ENCODE measurements around the gene CDAN1. TPM values are rescaled to one million over a fixed set of nuclear protein-coding genes. Genes with fewer than 3 reads are reported as not detected.
"Not testable (repeated sequence)": the region's sequence is repeated elsewhere in the genome, so short reads cannot be mapped to it uniquely, and the experiment has no call there.

The CDAN1 gene
- total RNA-seq, 1 experiment from 2014 or later = 16.4 TPM

- Mint-ChIP-seq H3K27ac (no peak overlapping the region), H3K27me3 (ENCODE audit: low read depth) (no peaks in the 10 kb centered on the region), H3K36me3 (peaks cover 11% of the 10 kb centered on the region; the same call in 1 of the 2 replicates), H3K4me3 (no peak overlapping the region), H3K4me1 (no peaks in the 10 kb centered on the region), H3K9me3 (peaks cover 8% of the 10 kb centered on the region)
- DNase-seq (ENCODE audit: low spot score) = no peak
- no peak for ATAC-seq
- TF ChIP-seq ZBTB21 (CRISPR knock-in tag; IDR thresholded peaks at IDR 0.05; ENCODE audit: borderline replicate concordance) = no peak
- CTCF ChIA-PET = no interaction called here
- POLR2A ChIA-PET = no interaction called here
Observed at GRCh38 chr15:42686281-42686680, 50.6 kb downstream of the CDAN1 start.

GRCh38 chr15:42681119-42681518 lies 55.8 kb downstream of the CDAN1 start:
- H3K27ac Mint-ChIP-seq = no peak overlapping the region
- DNase-seq (ENCODE audit: low spot score) (no peak), ATAC-seq (no peak)
- no peaks in the 10 kb centered on the region for H3K4me1 Mint-ChIP-seq
- no peak overlapping the region for H3K4me3 Mint-ChIP-seq
- no peaks in the 10 kb centered on the region for H3K9me3 Mint-ChIP-seq
- H3K36me3 Mint-ChIP-seq = peaks cover 7% of the 10 kb centered on the region; the same call in 1 of the 2 replicates
- TF ChIP-seq ZNF512 (CRISPR knock-in tag; IDR thresholded peaks at IDR 0.05; ENCODE audit: borderline replicate concordance) (no peak), MAX (CRISPR knock-in tag; IDR thresholded peaks at IDR 0.05) (no peak), RELA (CRISPR knock-in tag; IDR thresholded peaks at IDR 0.05; ENCODE audit: borderline replicate concordance) (no peak), ATF3 (CRISPR knock-in tag; conservative IDR thresholded peaks at IDR 0.05) (no peak), SMAD4 (CRISPR knock-in tag; IDR thresholded peaks at IDR 0.05) (no peak), MLX (CRISPR knock-in tag; IDR thresholded peaks at IDR 0.05) (no peak), USF1 (CRISPR knock-in tag; IDR thresholded peaks at IDR 0.05) (no peak), JUN (CRISPR knock-in tag; IDR thresholded peaks at IDR 0.05) (no peak), PREB (CRISPR knock-in tag; IDR thresholded peaks at IDR 0.05; ENCODE audit: borderline replicate concordance) (no peak), SP1 (CRISPR knock-in tag; conservative IDR thresholded peaks at IDR 0.05) (no peak), CREB1 (CRISPR knock-in tag; IDR thresholded peaks at IDR 0.05) (no peak)
- ChIA-PET CTCF (interaction anchor here (1.5 kb wide), 1 partner anchor 120 kb away, joined by 3 read pairs; no protein-coding TSS in a partner anchor), POLR2A (no interaction called here)
- no peaks in the 10 kb centered on the region for H3K27me3 Mint-ChIP-seq (ENCODE audit: low read depth)

- POLR2A ChIA-PET; H3K36me3 Mint-ChIP-seq; H3K4me1 Mint-ChIP-seq; H3K27ac Mint-ChIP-seq; H3K9me3 Mint-ChIP-seq; DNase-seq (ENCODE audit: low spot score); H3K27me3 Mint-ChIP-seq (ENCODE audit: low read depth); H3K4me3 Mint-ChIP-seq; ATAC-seq: not testable (repeated sequence)
- CTCF ChIA-PET = interaction anchor here (1.5 kb wide), 1 partner anchor 121 kb away, joined by 3 read pairs; no protein-coding TSS in a partner anchor
Observed at GRCh38 chr15:42680142-42680482, 56.8 kb downstream of the CDAN1 start.

GRCh38 chr15:42679285-42680141 lies 57.4 kb downstream of the CDAN1 start:
- H3K36me3 Mint-ChIP-seq = peaks cover 6% of the 10 kb centered on the region; the same call in 1 of the 2 replicates
- DNase-seq (ENCODE audit: low spot score) = no peak
- ChIA-PET POLR2A (no interaction called here), CTCF (no interaction called here)
- H3K27me3 Mint-ChIP-seq (ENCODE audit: low read depth) = no peaks in the 10 kb centered on the region
- no peak for ATAC-seq
- no peaks in the 10 kb centered on the region for H3K9me3 Mint-ChIP-seq
- H3K4me1 Mint-ChIP-seq = no peaks in the 10 kb centered on the region
- peak overlapping the region; percentile 28; the same call in 1 of the 2 replicates for H3K27ac Mint-ChIP-seq
- no peak overlapping the region for H3K4me3 Mint-ChIP-seq
- TF ChIP-seq RELA (CRISPR knock-in tag; IDR thresholded peaks at IDR 0.05; ENCODE audit: borderline replicate concordance) = no peak
- no peak for TF ChIP-seq RORB (CRISPR knock-in tag; IDR thresholded peaks at IDR 0.05)
- TF ChIP-seq CBFB (CRISPR knock-in tag; IDR thresholded peaks at IDR 0.05; ENCODE audit: low read depth) = no peak
- no peak for TF ChIP-seq OVOL2 (CRISPR knock-in tag; IDR thresholded peaks at IDR 0.05; ENCODE audit: borderline replicate concordance)
- no peak for TF ChIP-seq ZNF671 (CRISPR knock-in tag; IDR thresholded peaks at IDR 0.05)
- no peak for TF ChIP-seq ZNF423 (CRISPR knock-in tag; IDR thresholded peaks at IDR 0.05)
- no peak for TF ChIP-seq ZNF121 (CRISPR knock-in tag; IDR thresholded peaks at IDR 0.05)
- TF ChIP-seq MYBL2 (CRISPR knock-in tag; IDR thresholded peaks at IDR 0.05) = no peak
- TF ChIP-seq CREM (CRISPR knock-in tag; IDR thresholded peaks at IDR 0.05) = no peak
